Stomach smooth muscle (tissue), 2 donors: ENCODE data around the gene EMSY.
"Not testable (repeated sequence)": the region's sequence is repeated elsewhere in the genome, so short reads cannot be mapped to it uniquely, and the experiment has no call there.

Source experiments
- H3K27ac ChIP-seq: one replicate; pipeline ENCODE4 v1.7.0; 2013; ENCODE audit warnings: mild to moderate bottlenecking, low read length, inconsistent platforms
- H3K27me3 ChIP-seq, 2 donors: one replicate each; pipeline ENCODE4 v1.7.0; 2013; ENCODE audit warnings: low read length in 2 of 2; ENCODE audit not compliant: insufficient read depth in 2 of 2, control insufficient read depth in 1 of 2
- H3K36me3 ChIP-seq, 2 donors: one replicate each; pipeline ENCODE4 v1.7.0; 2013; ENCODE audit warnings: low read length in 2 of 2; ENCODE audit not compliant: control insufficient read depth in 2 of 2, insufficient read depth in 2 of 2
- H3K4me1 ChIP-seq: one replicate; pipeline ENCODE4 v1.7.0; 2013; ENCODE audit warnings: low read length; ENCODE audit not compliant: control insufficient read depth, insufficient read depth
- H3K4me3 ChIP-seq, 2 donors: one replicate each; pipeline ENCODE4 v1.7.0; 2013; ENCODE audit warnings: low read length in 2 of 2
- H3K9ac ChIP-seq, 2 donors: one replicate each; pipeline ENCODE4 v1.7.0; 2013; ENCODE audit warnings: low read length in 2 of 2, mild to moderate bottlenecking in 1 of 2
- H3K9me3 ChIP-seq, 2 donors: one replicate each; pipeline ENCODE4 v1.7.0; 2013; ENCODE audit warnings: low read length in 2 of 2; ENCODE audit not compliant: control insufficient read depth in 2 of 2
- donor health status: healthy.
- donor health status: Pancreatic carcinoma.

The EMSY gene

GRCh38 chr11:76444384-76445120 is at the start of gene EMSY:
EMSY (plus strand) TSS chr11:76445018; CDS start chr11:76446939, 1,921 bp downstream.
- Histone ChIP-seq H3K36me3 (peaks cover 5 to 6% of the 10 kb centered on the region in 2 donors), H3K4me3 (peak within 1 kb of the TSS; percentile 93 to 96), H3K9me3 (no peaks in the 10 kb centered on the region), H3K9ac (peak within 1 kb of the TSS; percentile 98 to 99), H3K27ac (peak within 1 kb of the TSS; percentile 90), H3K27me3 (no peaks in the 10 kb centered on the region), H3K4me1 (peaks cover 11% of the 10 kb centered on the region)

- Histone ChIP-seq H3K27ac (no peak overlapping the region), H3K27me3 (no peaks in the 10 kb centered on the region), H3K36me3 (no peaks in the 10 kb centered on the region), H3K4me1 (peaks cover 5% of the 10 kb centered on the region), H3K4me3 (no peak overlapping the region), H3K9me3 (no peaks in the 10 kb centered on the region), H3K9ac (no peak overlapping the region)
Measured at GRCh38 chr11:76395296-76395695, 49.5 kb upstream of the EMSY start.

- Histone ChIP-seq H3K36me3 (no peaks in the 10 kb centered on the region), H3K27me3 (no peaks in the 10 kb centered on the region), H3K4me1 (no peaks in the 10 kb centered on the region), H3K27ac (no peak overlapping the region), H3K4me3 (no peak overlapping the region), H3K9ac (no peak overlapping the region), H3K9me3 (no peaks in the 10 kb centered on the region)
Measured at GRCh38 chr11:76397383-76397782, 47.4 kb upstream of the EMSY start.

- no peak overlapping the region for H3K4me3 ChIP-seq
- H3K9ac ChIP-seq = no peak overlapping the region
- no peaks in the 10 kb centered on the region for H3K36me3 ChIP-seq
- no peaks in the 10 kb centered on the region for H3K27me3 ChIP-seq
- H3K4me1 ChIP-seq = no peaks in the 10 kb centered on the region
- no peak overlapping the region for H3K27ac ChIP-seq
- H3K9me3 ChIP-seq = no peaks in the 10 kb centered on the region
Measured at GRCh38 chr11:76400967-76401366, 43.9 kb upstream of the EMSY start.

GRCh38 chr11:76401484-76401883 is 43.3 kb upstream of the EMSY start:
- not testable (repeated sequence) for H3K27ac ChIP-seq, H3K9me3 ChIP-seq, H3K36me3 ChIP-seq

GRCh38 chr11:76406359-76406758 is 38.5 kb upstream of the EMSY start:
- H3K27me3 ChIP-seq = no peaks in the 10 kb centered on the region
- no peak overlapping the region for H3K9ac ChIP-seq
- H3K36me3 ChIP-seq = no peaks in the 10 kb centered on the region
- H3K4me1 ChIP-seq = no peaks in the 10 kb centered on the region
- H3K4me3 ChIP-seq = no peak overlapping the region
- no peak overlapping the region for H3K27ac ChIP-seq
- no peaks in the 10 kb centered on the region for H3K9me3 ChIP-seq

More at GRCh38 chr11:76401484-76401883, 43.3 kb upstream of the EMSY start:
- H3K9ac ChIP-seq, H3K4me1 ChIP-seq, H3K4me3 ChIP-seq, H3K27me3 ChIP-seq: not testable (repeated sequence)

GRCh38 chr11:76408171-76408965 is 36.5 kb upstream of the EMSY start:
- Histone ChIP-seq H3K9ac (no peak overlapping the region), H3K36me3 (no peaks in the 10 kb centered on the region), H3K4me3 (no peak overlapping the region), H3K27ac (no peak overlapping the region), H3K9me3 (no peaks in the 10 kb centered on the region), H3K4me1 (no peaks in the 10 kb centered on the region), H3K27me3 (peaks cover 0 to 2% of the 10 kb centered on the region in 2 donors)

- Histone ChIP-seq H3K4me1 (no peaks in the 10 kb centered on the region), H3K27ac (no peak overlapping the region), H3K27me3 (peaks cover 0 to 2% of the 10 kb centered on the region in 2 donors), H3K4me3 (no peak overlapping the region), H3K9ac (no peak overlapping the region), H3K36me3 (no peaks in the 10 kb centered on the region), H3K9me3 (no peaks in the 10 kb centered on the region)
Measured at GRCh38 chr11:76410851-76411357, 33.9 kb upstream of the EMSY start.

- Histone ChIP-seq H3K4me3 (no peak overlapping the region), H3K9ac (no peak overlapping the region), H3K27ac (no peak overlapping the region), H3K9me3 (no peaks in the 10 kb centered on the region), H3K27me3 (peaks cover 0 to 2% of the 10 kb centered on the region in 2 donors), H3K4me1 (no peaks in the 10 kb centered on the region), H3K36me3 (no peaks in the 10 kb centered on the region)
Measured at GRCh38 chr11:76415073-76415472, 29.7 kb upstream of the EMSY start.

- no peaks in the 10 kb centered on the region for H3K36me3 ChIP-seq
- H3K9ac ChIP-seq = no peak overlapping the region
- no peak overlapping the region for H3K27ac ChIP-seq
- no peak overlapping the region for H3K4me3 ChIP-seq
- H3K27me3 ChIP-seq = peaks cover 0 to 3% of the 10 kb centered on the region in 2 donors
- H3K9me3 ChIP-seq = no peaks in the 10 kb centered on the region
- no peaks in the 10 kb centered on the region for H3K4me1 ChIP-seq
Measured at GRCh38 chr11:76419896-76420295, 24.9 kb upstream of the EMSY start.
